ENCODE data around the gene MAGEE2. TPM values are rescaled to one million over a fixed set of nuclear protein-coding genes. Genes with fewer than 3 reads are reported as not detected.

Gene MAGEE2
- total and polyA plus RNA-seq, 2 of the 8 experiments (the other 6 are each of a cell fraction or from before 2014, with no cell fraction given) = not detected

DNA sequence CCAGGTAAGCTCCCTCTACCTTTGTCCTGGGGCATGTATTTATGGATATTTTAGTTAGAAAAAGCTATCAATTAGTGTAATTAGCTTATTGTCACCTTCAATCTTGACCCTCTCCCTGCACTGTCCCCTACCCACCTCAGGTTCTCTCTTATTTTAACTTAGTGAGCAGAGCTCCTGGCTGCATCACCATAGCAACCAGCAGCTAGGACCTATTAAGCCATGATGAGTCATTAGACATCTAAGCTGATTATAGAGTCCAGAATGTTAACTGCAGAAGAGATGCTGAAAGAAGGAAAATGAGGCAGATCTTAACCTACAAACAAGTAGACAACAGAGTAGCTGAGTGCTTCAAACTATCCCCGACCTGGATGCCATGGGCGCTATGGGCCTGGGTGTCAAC is 36.6 kb downstream of the MAGEE2 start:
- FAIRE-seq = no peak

More for the DNA sequence above, 36.6 kb downstream of the MAGEE2 start:
- Histone ChIP-seq H3K56ac (replicated peaks; ENCODE audit: insufficient read length, low read depth, low read length) (no peak overlapping the region), H3K4ac (replicated peaks; ENCODE audit: insufficient read length, low read depth, low read length) (no peak overlapping the region), H3K27me3 (replicated peaks in 1 of 4; ENCODE audit: control insufficient read depth in 3 of 4, extremely low read depth in 1 of 4, insufficient read depth in 3 of 4, low read length in 3 of 4) (no peaks in the 10 kb centered on the region), H3K79me1 (ENCODE audit: low read depth, low read length) (no peaks in the 10 kb centered on the region), H2BK20ac (ENCODE audit: low read length) (no peak overlapping the region), H3K4me2 (ENCODE audit: insufficient read depth in 1 of 2, low read depth in 2 of 2, low read length in 2 of 2) (no peak overlapping the region), H2BK15ac (ENCODE audit: low read length) (no peak overlapping the region), H2AK5ac (ENCODE audit: low read depth, low read length) (no peak overlapping the region), H3K4me1 (replicated peaks in 1 of 4; ENCODE audit: control insufficient read depth in 3 of 4, insufficient read depth in 4 of 4, low read length in 3 of 4) (no peaks in the 10 kb centered on the region), H4K20me1 (replicated peaks in 1 of 2; ENCODE audit: control insufficient read depth in 1 of 2, insufficient read depth in 2 of 2, low read length in 2 of 2) (no peaks in the 10 kb centered on the region), H2BK5ac (ENCODE audit: low read depth, low read length) (no peak overlapping the region), H3K23me2 (ENCODE audit: low read depth, low read length) (0 out of 2 replicates have a peak, but pooled peaks cover 2% of the 10 kb centered on the region), H2BK12ac (ENCODE audit: low read depth, low read length) (no peak overlapping the region), H2AFZ (ENCODE audit: low read length) (no peak overlapping the region), H4K5ac (ENCODE audit: insufficient read length, low read depth, low read length) (no peak overlapping the region), H2BK120ac (replicated peaks; ENCODE audit: low read depth, low read length) (no peak overlapping the region), H3K79me2 (ENCODE audit: control insufficient read depth in 1 of 2, insufficient read depth in 2 of 2, low read length in 2 of 2) (no peaks in the 10 kb centered on the region), H3K23ac (ENCODE audit: insufficient read length) (no peak overlapping the region), H3K9ac (replicated peaks in 1 of 4; ENCODE audit: extremely low read depth in 1 of 4, low read depth in 3 of 4, low read length in 3 of 4) (no peak overlapping the region), H3K9me3 (ENCODE audit: insufficient read depth in 2 of 2, low read depth in 1 of 2, low read length in 1 of 2) (peaks cover 4 to 10% of the 10 kb centered on the region in 2 experiments; a peak in 2 of 4 replicates), H3K14ac (ENCODE audit: insufficient read length) (no peak overlapping the region), H4K91ac (replicated peaks; ENCODE audit: insufficient read length, low read length) (no peak overlapping the region), H3K4me3 (ENCODE audit: extremely low read depth in 1 of 4, insufficient read depth in 2 of 4, low read depth in 3 of 4, low read length in 4 of 4) (no peak overlapping the region), H3K27ac (ENCODE audit: low read depth, low read length) (no peak overlapping the region), H4K8ac (ENCODE audit: extremely low read depth, insufficient read depth, low read length) (no peak overlapping the region), H3K36me3 (ENCODE audit: control insufficient read depth in 2 of 4, insufficient read depth in 4 of 4, low read length in 3 of 4) (no peaks in the 10 kb centered on the region), H3K18ac (ENCODE audit: extremely low read depth, low read length) (no peak overlapping the region)
- 100% methylated on average over 1 of the region's 2 CpGs; no CpG with 5 or more reads in 1 of the 2 experiments for WGBS, 2 experiments (ENCODE audit: extremely low coverage in 1 of 2, insufficient coverage in 1 of 2, insufficient read length in 1 of 2, insufficient replicate concordance in 2 of 2, low coverage in 1 of 2, low lambda C conversion rate in 2 of 2, missing lambda C conversion rate in 1 of 2)
- CTCF ChIA-PET (ENCODE audit: partially characterized antibody) = interaction anchor here (0.5 kb wide), 1 partner anchor 1366 kb away, joined by 3 read pairs; no protein-coding TSS in a partner anchor
- TF ChIP-seq TAF1 (IDR thresholded peaks at IDR 0.05; ENCODE audit: low read depth, low read length) (no peak), NANOG (IDR thresholded peaks at IDR 0.05; ENCODE audit: insufficient read depth, low read depth, low read length, poor library complexity, severe bottlenecking) (no peak), SRF (IDR thresholded peaks at IDR 0.05; ENCODE audit: low read depth, low read length) (no peak), POLR2AphosphoS5 (IDR thresholded peaks at IDR 0.05; ENCODE audit: low read depth, low read length) (no peak), CBX8 (IDR thresholded peaks at IDR 0.05; ENCODE audit: borderline replicate concordance, low read depth, low read length) (no peak), POLR2A (IDR thresholded peaks at IDR 0.05; ENCODE audit: control extremely low read depth in 1 of 2, low read depth in 2 of 2, low read length in 2 of 2) (no peak)
- TF ChIP-seq, protein P1, sequence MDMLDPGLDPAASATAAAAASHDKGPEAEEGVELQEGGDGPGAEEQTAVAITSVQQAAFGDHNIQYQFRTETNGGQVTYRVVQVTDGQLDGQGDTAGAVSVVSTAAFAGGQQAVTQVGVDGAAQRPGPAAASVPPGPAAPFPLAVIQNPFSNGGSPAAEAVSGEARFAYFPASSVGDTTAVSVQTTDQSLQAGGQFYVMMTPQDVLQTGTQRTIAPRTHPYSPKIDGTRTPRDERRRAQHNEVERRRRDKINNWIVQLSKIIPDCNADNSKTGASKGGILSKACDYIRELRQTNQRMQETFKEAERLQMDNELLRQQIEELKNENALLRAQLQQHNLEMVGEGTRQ (IDR thresholded peaks at IDR 0.05; ENCODE audit: low read length) = no peak
- TF ChIP-seq, protein P2, sequence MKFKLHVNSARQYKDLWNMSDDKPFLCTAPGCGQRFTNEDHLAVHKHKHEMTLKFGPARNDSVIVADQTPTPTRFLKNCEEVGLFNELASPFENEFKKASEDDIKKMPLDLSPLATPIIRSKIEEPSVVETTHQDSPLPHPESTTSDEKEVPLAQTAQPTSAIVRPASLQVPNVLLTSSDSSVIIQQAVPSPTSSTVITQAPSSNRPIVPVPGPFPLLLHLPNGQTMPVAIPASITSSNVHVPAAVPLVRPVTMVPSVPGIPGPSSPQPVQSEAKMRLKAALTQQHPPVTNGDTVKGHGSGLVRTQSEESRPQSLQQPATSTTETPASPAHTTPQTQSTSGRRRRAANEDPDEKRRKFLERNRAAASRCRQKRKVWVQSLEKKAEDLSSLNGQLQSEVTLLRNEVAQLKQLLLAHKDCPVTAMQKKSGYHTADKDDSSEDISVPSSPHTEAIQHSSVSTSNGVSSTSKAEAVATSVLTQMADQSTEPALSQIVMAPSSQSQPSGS (IDR thresholded peaks at IDR 0.05; ENCODE audit: low read length) = no peak
- POLR2A ChIA-PET (ENCODE audit: partially characterized antibody) = interaction anchor here (0.9 kb wide), 1 partner anchor 17 kb away, joined by 3 read pairs; no protein-coding TSS in a partner anchor
- no peak for DNase-seq (ENCODE audit: low read depth in 1 of 2, low spot score in 2 of 2)
